ENCODE results near the gene MUC5AC.
"Not testable (repeated sequence)": the region's sequence is repeated elsewhere in the genome, so short reads cannot be mapped to it uniquely, and the experiment has no call there.

MUC5AC gene, protein sequence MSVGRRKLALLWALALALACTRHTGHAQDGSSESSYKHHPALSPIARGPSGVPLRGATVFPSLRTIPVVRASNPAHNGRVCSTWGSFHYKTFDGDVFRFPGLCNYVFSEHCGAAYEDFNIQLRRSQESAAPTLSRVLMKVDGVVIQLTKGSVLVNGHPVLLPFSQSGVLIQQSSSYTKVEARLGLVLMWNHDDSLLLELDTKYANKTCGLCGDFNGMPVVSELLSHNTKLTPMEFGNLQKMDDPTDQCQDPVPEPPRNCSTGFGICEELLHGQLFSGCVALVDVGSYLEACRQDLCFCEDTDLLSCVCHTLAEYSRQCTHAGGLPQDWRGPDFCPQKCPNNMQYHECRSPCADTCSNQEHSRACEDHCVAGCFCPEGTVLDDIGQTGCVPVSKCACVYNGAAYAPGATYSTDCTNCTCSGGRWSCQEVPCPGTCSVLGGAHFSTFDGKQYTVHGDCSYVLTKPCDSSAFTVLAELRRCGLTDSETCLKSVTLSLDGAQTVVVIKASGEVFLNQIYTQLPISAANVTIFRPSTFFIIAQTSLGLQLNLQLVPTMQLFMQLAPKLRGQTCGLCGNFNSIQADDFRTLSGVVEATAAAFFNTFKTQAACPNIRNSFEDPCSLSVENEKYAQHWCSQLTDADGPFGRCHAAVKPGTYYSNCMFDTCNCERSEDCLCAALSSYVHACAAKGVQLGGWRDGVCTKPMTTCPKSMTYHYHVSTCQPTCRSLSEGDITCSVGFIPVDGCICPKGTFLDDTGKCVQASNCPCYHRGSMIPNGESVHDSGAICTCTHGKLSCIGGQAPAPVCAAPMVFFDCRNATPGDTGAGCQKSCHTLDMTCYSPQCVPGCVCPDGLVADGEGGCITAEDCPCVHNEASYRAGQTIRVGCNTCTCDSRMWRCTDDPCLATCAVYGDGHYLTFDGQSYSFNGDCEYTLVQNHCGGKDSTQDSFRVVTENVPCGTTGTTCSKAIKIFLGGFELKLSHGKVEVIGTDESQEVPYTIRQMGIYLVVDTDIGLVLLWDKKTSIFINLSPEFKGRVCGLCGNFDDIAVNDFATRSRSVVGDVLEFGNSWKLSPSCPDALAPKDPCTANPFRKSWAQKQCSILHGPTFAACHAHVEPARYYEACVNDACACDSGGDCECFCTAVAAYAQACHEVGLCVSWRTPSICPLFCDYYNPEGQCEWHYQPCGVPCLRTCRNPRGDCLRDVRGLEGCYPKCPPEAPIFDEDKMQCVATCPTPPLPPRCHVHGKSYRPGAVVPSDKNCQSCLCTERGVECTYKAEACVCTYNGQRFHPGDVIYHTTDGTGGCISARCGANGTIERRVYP (N-terminal part only)

DNA sequence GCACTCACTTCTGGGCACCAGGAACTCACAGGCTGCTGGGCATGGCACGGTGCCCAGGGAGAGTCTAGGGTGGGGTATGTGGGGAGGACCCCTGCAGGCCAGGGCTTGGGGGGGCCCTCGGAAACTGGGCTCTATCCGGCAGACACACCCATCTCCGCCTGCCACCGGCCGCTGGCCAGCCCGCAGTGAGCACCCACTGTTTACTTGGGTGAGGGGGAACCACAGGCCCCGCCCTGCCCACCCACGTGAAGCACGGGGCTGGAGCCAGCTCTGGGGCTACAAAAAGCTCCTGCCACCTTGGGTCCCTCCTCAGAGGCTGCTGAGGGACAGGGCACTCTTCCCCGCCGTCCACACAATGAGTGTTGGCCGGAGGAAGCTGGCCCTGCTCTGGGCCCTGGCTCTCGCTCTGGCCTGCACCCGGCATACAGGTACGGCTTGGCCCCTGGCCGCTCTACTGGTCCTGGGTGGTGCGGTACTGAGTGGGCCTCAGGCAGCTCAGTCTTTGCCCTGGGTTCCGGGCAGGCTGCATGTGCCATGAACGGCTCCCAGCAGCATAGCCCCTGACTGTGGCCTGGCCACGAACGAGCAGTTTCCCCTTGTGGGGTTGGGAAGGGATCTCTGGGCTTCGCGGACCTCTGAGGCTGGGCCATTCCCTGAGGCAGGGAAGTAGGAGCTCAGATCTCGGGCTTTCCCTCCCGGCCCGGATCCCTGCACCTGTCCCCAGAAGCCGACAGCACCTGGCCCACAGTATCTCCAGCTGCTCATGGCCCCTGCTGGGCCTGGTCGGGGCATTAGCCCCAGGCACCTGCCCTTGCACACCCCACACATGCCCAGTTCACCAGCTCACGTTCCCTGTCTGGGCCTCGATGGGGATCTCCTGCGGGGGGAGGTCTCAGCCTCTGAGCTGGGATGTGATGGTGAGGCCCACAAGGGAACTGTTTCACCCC lies at the start of gene MUC5AC:
TSS of gene MUC5AC (plus strand) at position 309 of the 947 bp plus-strand sequence. CDS start at position 356, 47 bp downstream.
- no peak for DNase-seq

DNA sequence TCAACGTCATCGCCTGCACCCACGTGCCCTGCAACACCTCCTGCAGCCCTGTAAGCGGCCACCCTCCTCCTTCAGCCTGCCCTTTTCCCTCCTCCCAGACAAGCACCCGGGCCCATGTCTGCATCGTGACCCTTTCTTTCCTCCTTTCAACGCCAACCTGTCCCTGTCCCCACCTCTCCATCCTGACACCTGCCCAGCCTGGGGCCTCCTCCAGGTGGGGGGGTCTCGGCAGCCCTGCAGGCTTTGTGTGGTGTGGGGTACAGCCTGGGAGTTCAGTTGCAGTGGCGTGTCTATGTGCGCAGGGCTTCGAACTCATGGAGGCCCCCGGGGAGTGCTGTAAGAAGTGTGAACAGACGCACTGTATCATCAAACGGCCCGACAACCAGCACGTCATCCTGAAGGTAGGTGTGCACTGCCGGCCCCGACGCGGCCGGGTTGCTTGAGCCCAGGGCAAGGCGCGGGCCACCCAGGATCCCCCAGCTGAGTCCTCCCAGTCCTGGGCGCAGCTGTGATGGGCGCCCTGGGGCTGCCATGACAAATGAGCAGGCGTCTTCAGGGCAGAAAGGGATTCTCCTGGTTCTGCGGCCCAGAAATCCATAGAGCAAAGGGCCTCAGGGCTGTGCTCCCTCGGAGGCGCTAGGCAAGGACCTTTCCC lies 49.4 kb upstream of the MUC5AC start:
- no peak for DNase-seq

DNA sequence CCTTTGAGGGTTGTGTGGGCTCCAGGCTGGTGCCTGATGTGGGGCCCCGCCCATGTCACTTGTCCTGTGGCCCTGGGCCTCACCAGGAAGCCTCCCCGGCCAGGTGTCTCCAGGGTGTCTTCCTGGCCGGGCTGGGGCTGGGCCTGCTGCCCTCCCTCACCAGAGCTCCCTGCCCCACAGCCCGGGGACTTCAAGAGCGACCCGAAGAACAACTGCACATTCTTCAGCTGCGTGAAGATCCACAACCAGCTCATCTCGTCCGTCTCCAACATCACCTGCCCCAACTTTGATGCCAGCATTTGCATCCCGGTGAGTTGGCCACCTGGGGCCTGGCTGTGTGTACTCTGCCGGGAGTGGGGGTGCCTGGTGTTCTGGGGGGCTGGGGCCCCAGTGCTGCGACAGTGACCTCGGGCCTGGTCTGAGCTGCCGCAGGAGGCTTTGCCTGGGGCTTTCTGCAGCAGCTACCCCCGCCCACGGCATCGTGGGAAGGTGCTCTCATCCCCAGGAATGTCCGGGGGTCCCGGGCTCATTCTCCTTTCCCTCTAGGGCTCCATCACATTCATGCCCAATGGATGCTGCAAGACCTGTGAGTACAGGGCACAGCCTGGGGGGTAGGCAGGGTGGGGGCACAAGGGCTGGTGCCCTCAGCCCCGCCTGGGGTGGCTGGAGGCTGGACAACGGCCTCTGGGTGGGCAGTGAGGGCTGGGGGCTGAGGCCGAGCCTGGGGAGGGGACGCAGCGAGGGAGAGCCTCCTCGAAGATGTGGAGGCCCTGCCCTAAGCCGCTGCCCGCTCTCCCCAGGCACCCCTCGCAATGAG lies 48.4 kb upstream of the MUC5AC start:
- no peak for DNase-seq

DNA sequence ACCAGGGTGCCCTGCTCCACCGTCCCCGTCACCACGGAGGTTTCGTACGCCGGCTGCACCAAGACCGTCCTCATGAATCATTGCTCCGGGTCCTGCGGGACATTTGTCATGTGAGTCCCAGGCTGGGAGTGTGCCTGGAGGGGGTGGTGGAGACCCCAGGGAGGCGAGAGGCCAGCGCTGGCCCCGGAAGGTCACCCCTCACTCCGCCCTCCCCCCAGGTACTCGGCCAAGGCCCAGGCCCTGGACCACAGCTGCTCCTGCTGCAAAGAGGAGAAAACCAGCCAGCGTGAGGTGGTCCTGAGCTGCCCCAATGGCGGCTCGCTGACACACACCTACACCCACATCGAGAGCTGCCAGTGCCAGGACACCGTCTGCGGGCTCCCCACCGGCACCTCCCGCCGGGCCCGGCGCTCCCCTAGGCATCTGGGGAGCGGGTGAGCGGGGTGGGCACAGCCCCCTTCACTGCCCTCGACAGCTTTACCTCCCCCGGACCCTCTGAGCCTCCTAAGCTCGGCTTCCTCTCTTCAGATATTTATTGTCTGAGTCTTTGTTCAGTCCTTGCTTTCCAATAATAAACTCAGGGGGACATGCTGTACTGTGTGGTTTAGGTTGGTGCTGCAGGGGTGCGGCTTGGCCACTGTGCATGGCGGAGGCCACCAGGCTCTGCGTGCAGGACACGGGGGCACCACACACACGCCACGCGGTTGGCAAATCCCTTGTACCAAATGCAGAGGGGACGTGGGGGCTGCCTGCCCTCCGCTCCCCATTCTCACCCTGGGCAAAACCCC lies 47.6 kb upstream of the MUC5AC start:
- DNase-seq = no peak

DNA sequence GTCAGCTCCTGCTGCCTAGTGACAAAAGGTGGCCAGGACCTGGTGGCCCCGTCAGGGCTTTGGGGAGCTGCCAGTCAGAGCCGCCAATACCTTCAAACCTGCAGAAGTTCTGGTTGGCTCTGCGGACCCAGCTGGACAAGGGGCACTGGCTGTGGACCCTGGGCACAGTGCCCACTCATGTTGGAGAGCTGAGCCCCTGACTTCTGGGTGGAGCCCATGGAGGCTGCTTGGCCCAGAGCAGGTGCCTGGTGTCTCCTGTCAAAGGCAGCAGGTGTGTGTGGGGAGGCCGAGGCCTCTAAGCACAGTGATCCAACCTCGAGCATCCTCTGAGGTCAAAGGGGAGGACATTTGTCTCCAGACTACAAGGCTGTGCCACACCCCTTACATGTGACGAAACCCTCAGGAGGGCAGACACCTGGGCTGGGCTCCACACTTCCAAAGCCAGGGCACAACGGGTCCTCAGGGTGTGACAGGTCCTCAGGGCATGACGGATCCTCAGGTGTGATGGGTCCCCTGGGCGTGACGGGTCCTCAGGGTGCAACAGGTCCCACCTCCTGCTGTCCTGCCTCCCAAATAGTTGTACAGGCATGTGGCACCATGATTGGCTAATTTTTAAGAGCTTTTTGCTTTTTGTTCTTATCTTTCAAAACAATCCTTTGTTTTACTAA lies 46.1 kb upstream of the MUC5AC start:
- no peak for DNase-seq

DNA sequence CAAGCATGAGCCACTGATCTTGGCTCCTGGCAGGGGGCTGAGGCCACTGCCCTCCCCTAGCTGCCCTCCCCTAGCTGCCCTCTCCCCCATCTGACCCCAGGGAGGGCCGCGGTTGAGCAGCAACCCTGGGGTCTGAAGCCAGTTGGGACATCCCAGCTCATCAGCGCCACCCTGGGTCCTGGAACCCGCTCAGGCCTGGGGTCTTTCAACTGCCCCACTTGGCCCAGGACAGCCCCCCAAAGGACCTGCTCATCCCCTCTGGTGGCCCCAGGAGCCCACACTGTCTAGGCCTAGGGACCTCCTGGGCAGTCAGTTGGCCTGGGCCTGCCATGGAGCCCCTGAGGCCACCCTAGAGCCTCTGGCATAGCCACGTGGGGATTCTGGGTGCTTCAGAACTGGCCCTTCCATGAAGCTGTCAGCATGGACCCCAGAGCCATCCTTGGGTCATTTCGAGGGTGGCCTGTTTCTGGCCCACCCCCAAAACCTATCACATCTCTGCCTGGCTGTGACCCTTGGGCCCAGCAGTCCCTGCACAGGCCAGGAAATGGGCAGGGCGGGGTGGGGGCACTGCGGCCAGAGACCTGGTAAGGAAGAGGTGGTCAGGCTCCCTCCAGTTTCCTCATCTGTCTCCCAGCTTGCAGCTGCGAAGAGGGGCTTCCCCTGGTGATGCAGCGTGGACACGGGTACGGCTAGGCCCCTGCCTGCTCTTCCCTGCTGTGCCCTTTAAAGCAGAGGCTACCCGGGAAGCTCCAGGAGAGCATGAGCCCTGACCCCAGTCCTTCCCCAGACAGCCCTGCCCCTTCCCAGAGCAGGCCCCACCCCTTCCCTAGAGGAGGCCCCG lies 45.2 kb upstream of the MUC5AC start:
- no peak for DNase-seq

DNA sequence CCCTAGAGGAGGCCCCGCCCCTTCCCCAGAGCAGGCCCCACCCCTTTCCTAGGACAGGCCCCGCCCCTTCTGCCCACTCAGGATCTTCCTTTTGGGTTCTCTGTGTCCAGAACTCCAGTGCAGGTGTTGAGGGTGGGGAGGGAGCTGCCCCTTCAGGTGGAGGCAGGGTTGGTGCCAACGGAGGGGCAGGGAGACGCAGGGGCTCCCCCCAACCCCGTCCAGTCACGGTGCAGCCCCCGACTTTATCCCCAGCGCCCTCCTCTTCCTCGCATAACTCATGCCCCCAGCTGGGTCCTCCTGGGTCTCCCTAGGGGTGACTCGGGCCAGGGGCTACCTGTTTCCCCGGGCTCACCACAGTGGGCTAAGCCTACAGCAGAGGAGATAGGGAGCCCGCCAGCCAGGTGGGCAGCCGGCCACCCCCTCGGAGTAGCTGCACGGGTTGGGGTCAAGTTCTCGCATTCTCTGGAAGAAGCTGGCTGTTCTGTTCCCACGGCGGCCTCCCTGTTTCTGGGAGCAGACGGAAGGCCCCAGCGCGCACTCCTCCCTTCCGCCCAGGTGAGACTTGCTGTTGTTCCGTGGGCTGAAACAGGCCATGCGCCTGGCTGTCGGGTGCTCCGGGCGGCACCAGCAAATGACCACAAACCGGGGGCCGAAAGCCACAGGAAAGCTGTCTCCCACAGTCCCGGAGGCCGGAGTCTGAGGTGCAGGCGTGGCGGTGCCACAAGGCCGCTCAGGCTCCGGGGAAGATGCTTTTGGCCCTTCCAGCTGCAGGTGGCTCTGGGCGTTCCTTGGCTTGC lies 44.1 kb upstream of the MUC5AC start:
- no peak for DNase-seq

DNA sequence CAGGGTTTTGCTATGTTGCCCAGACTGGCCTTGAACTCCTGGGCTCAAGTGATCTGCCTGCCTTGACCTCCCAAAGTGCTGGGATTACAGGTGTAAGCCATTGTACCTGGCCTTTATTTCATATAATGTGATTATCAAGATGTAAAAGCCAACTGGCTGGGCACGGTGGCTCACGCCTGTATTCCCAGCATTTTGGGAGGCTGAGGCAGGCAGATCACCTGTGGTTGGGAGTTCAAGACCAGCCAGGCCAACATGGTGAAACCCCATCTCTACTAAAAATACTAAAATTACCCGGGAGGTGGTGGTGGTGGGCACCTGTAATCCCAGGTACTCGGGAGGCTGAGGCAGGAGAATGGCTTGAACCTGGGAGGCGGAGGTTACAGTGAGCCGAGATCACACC lies 42.5 kb upstream of the MUC5AC start:
- DNase-seq = not testable (repeated sequence)

DNA sequence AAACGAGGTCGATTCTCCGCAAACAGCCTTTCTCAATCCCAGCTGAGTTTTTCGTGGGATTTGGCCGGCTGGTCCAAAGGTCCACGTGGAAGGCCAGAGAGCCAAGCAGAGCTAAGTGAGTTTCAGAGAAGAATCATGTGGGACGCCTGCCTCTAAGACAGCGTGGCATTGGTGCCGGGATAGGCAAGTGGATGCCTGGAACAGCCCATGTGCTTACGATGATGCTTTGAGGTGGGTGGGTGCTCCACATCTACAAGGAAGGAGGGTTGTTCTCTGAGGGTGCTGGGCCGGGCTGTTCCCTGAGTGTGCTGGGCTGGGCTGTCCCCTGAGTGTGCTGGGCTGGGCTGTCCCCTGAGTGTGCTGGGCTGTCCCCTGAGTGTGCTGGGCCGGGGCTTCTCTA lies 41.6 kb upstream of the MUC5AC start:
- no peak for DNase-seq

DNA sequence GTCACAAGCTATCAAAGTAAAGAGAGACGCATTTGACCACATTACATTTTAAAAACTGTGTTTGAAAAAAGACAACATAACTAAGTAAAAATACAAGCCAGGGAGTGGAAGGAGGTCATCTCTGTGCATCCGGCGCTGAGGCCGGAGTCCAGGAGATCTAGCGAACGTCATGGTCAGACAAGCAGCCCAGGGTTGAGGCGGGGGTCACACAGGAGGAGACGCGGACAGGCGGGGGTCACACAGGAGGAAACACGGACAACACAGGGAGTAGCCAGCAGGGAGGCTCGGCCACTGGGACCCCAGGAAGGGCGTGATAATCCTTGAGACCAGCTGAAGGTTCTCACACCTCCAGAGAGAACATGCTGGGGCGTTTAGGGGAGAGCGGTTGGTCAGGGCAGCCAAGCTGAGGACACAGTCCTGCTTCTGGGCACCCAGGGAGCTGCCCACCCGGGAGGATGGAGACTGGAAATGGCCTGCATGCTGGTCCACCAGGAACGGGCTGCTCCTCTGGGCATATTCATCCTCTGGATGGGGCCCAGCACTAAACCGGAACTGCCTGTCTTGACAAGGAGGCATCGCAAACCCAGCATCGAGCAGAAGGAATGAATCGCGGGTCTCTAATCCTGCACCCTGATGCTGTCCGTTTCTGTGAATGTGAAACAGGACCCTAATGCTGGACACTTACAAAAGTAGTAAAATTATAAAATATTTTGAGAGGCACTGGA lies 40.9 kb upstream of the MUC5AC start:
- no peak for DNase-seq

DNA sequence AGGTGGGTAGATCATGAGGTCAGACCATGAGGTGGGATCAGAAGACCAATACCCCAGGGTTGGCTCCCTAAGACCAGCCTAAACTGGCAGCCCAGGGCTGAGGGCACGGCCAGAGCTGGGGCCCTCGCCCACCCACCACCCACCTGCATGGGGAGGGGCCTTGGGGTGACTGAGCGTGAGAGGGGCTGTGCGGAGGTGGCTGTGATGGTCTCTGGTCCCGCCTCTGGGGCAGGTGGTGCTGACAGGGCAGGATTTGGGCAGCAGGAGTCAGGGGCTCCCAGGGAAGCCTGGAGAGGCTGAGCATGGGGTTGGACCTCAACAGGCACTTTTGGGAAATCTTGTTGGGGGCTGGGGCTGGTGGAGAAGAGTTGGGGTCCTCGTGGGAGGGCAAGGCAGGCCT lies 39.8 kb upstream of the MUC5AC start:
- no peak for DNase-seq

DNA sequence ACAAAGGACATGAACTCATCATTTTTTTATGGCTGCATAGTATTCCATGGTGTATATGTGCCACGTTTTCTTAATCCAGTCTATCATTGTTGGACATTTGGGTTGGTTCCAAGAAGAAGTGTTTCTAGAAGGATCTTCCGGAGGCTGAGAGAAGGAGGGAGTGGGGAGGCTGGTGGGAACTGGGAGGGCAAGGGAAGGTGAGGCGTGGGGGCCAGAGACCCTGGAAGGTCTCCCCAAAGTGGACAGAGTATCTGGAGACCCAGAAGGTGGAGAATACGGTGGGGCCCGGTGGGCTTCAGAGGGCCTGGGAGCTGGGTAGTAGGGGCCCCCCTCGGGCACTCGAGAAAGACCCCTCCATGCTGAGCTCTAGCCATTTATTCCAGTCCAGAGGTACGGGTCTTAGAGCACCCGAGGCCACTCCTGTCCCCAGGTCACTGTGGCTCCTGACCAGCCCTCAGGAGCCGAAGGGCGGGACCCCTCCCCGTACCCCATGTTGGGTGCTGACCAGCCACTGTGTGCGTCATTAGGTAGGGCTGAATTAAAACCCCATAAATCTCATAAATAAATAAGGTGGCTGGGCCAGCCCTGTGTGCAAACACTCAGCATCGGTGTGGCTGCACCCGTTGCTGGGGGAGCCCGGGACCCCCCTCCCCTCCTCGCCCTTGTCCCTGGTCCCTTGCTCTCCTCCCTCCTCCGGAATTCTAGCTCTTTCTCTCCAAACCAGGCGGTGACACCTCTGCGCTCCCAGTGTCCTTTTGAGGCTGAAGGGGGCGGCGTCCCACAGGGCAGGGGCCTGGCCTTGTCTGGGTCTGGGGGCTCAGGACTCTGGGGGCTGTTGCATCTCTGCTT lies 38.8 kb upstream of the MUC5AC start:
- no peak for DNase-seq

DNA sequence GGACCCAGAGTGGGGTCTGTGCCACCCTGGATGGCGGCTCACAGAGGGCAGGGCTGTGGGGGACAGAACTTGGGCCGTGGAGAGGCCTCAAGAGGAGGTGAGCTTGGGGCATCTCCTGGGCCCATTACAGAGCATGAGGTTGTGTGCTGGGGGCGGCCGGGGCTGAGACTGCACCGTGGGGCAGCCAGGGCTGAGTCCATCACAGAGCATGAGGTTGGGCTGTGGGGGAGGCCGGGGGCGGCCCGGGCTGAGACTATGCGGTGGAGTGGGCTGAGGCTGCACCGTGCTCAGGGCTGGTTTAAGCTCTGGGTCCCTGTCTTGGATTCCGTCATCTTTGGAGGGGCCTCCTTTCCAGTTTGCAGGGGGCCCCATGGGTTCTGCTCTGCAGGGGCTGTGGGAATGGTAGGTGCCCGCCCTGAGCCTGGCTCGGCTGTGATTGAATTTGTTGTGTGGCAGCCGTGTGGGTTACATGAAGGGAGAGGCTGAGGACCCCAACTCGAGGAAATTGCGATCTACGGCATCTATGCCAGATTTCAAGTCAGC lies 38.1 kb upstream of the MUC5AC start:
- DNase-seq = no peak

DNA sequence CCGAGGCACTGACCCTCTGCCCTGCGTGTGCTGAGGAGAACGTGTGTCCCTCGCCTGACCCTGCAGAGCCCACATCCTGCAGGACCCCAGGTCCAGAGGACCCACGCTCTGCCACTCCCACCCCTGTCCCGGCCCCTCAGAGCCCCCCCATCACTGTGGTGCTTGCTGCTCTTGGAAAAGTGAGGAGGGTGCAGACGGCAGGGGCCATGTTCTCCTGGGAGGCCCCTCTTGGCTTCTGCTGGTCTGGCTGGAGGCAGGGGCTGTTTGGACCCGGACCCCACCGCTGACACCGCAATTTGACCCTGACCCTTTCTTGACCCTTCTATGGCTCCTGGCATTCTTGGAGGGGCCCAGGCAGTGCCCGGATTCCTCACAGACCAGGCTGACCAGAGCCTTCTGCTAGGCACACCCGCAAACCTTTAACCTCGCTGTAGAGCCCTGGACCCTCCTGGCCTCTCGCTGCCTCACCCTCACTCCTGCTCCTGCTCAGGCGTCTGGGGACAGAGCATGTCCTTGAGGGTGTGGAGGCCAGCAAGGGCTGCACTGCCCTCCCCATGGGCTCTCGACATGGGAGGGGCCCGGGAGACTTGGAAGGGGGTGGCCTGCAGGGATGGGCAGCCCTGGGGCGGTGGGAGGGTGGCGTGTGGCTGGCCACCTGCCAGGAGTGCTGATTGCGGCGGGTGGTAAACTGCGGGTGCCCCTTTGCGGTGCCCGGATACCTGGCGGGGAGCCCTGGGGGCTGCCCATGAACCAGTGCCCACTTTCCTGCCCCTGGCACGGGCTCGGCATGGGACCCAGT lies 37.0 kb upstream of the MUC5AC start:
- no peak for DNase-seq
